Caco-2 (cell line): ENCODE data around the gene CPNE2. TPM values are rescaled to one million over a fixed set of nuclear protein-coding genes. Genes with fewer than 3 reads are reported as not detected.

Experiments
- BruUV-seq: library from RNA; stranded (reverse); fragments of 400-500 nt; replicated peaks from 2 replicates; lab custom pipeline; 2021; lab: Mats Ljungman, UMichigan
- CTCF ChIA-PET: fragments of 300-600 bp; sonication (Branson Sonifier 250); formaldehyde crosslinking; loops from one replicate; lab custom pipeline; 2022; ENCODE audit warnings: antibody characterized with exemption; lab: Charles Lee
- POLR2A ChIA-PET: fragments of 300-600 bp; sonication (Branson Sonifier 250); formaldehyde crosslinking; loops from one replicate; lab custom pipeline; 2022; ENCODE audit warnings: antibody characterized with exemption; lab: Charles Lee
- DNase-seq, 2 experiments: peaks; one replicate each; pipeline versions ENCODE4 v3.0.0 to v3.0.0-alpha.2; 2020 to 2022
- H3K27me3 ChIP-seq: replicated peaks from 2 replicates; pipeline ENCODE4 v1.6.0; 2011; ENCODE audit warnings: low read length; ENCODE audit not compliant: control insufficient read depth, insufficient read depth
- H3K36me3 ChIP-seq: 2 replicates; pipeline ENCODE4 v1.5.1; 2011; ENCODE audit warnings: low read length; ENCODE audit not compliant: control insufficient read depth, insufficient read depth
- H3K4me1 ChIP-seq: fragments of 250-450 bp; sonication (Bioruptor Pico); 2 replicates; pipeline ENCODE4 v1.5.1; 2020; ENCODE audit warnings: mild to moderate bottlenecking
- H3K4me3 ChIP-seq: 2 replicates; pipeline ENCODE4 v1.5.1; 2011; ENCODE audit warnings: low read depth, mild to moderate bottlenecking, control low read depth, low read length
- H3K9me3 ChIP-seq: fragments of 250-450 bp; sonication (Bioruptor Pico); 2 replicates; pipeline ENCODE4 v1.5.1; 2020; ENCODE audit warnings: mild to moderate bottlenecking, moderate library complexity
- H3K27ac Mint-ChIP-seq: one replicate; pipeline ENCODE4 v1.8.0; 2022; ENCODE audit warnings: mixed read lengths; ENCODE audit not compliant: unreplicated experiment
- H3K27me3 Mint-ChIP-seq: one replicate; pipeline ENCODE4 v1.8.0; 2022; ENCODE audit warnings: mixed read lengths; ENCODE audit not compliant: insufficient read depth, unreplicated experiment
- H3K36me3 Mint-ChIP-seq: one replicate; pipeline ENCODE4 v1.8.0; 2022; ENCODE audit warnings: mild to moderate bottlenecking, mixed read lengths; ENCODE audit not compliant: insufficient read depth, unreplicated experiment
- H3K4me1 Mint-ChIP-seq: one replicate; pipeline ENCODE4 v1.8.0; 2022; ENCODE audit warnings: low read depth, mixed read lengths; ENCODE audit not compliant: unreplicated experiment
- H3K4me3 Mint-ChIP-seq: one replicate; pipeline ENCODE4 v1.8.0; 2022; ENCODE audit warnings: mild to moderate bottlenecking, moderate library complexity, mixed read lengths; ENCODE audit not compliant: unreplicated experiment
- H3K9me3 Mint-ChIP-seq: one replicate; pipeline ENCODE4 v1.8.0; 2022; ENCODE audit warnings: mixed read lengths; ENCODE audit not compliant: unreplicated experiment
- intact Hi-C: fragments of 100-400 bp; cut with micrococcal nuclease; formaldehyde crosslinking; loops from one replicate; pipeline ENCODE4 v1.10.0; 2022; ENCODE audit not compliant: unreplicated experiment
- total RNA-seq: library from RNA; stranded (reverse); gene quantifications from 2 replicates; pipeline ENCODE4 v1.2.3, GENCODE V29; 2022
- TF ChIP-seq, protein P1 (sequence below), 2 experiments: fragments of 200-600 bp in 1 of 2; IDR thresholded peaks; 1 replicate in 1 of 2; 2 replicates in 1 of 2; pipeline versions ENCODE4 v1.5.1 to v1.8.0; 2011 to 2022; ENCODE audit warnings: antibody characterized with exemption in 1 of 2, control low read depth in 1 of 2, inconsistent platforms in 1 of 2, low read depth in 1 of 2, low read length in 1 of 2, mild to moderate bottlenecking in 1 of 2, moderate library complexity in 1 of 2; ENCODE audit not compliant: insufficient read depth in 1 of 2, severe bottlenecking in 1 of 2, unreplicated experiment in 1 of 2

CPNE2 gene
- total RNA-seq, 1 experiment from 2014 or later, result 46.3 TPM

- peaks cover 17% of the 10 kb centered on the region for H3K36me3 Mint-ChIP-seq
- H3K4me3 Mint-ChIP-seq, result no peak overlapping the region
- H3K4me1 Mint-ChIP-seq, result peaks cover 25% of the 10 kb centered on the region
- POLR2A ChIA-PET, result no interaction called here
- no peaks in the 10 kb centered on the region for H3K27me3 Mint-ChIP-seq
- no peak overlapping the region for H3K27ac Mint-ChIP-seq
- no peaks in the 10 kb centered on the region for H3K27me3 ChIP-seq
- DNase-seq, result no peak
- H3K4me1 ChIP-seq, result peaks cover 16% of the 10 kb centered on the region
- no peaks in the 10 kb centered on the region for H3K36me3 ChIP-seq
- intact Hi-C loops, result no loop called here
- no TSS peak for BruUV-seq
- CTCF ChIA-PET, result interaction anchor here (1.6 kb wide), 1 partner anchor 13 kb away, joined by 6 read pairs; the partner anchor contains the start of gene CPNE2
- H3K9me3 Mint-ChIP-seq, result no peaks in the 10 kb centered on the region
- no peak overlapping the region for H3K4me3 ChIP-seq
- TF ChIP-seq, protein P1, sequence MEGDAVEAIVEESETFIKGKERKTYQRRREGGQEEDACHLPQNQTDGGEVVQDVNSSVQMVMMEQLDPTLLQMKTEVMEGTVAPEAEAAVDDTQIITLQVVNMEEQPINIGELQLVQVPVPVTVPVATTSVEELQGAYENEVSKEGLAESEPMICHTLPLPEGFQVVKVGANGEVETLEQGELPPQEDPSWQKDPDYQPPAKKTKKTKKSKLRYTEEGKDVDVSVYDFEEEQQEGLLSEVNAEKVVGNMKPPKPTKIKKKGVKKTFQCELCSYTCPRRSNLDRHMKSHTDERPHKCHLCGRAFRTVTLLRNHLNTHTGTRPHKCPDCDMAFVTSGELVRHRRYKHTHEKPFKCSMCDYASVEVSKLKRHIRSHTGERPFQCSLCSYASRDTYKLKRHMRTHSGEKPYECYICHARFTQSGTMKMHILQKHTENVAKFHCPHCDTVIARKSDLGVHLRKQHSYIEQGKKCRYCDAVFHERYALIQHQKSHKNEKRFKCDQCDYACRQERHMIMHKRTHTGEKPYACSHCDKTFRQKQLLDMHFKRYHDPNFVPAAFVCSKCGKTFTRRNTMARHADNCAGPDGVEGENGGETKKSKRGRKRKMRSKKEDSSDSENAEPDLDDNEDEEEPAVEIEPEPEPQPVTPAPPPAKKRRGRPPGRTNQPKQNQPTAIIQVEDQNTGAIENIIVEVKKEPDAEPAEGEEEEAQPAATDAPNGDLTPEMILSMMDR (IDR thresholded peaks at IDR 0.05; ENCODE audit: insufficient read depth in 1 of 2, low read depth in 1 of 2, low read length in 1 of 2, severe bottlenecking in 1 of 2, unreplicated experiment in 1 of 2), result no peak
- no peaks in the 10 kb centered on the region for H3K9me3 ChIP-seq
These were observed 12.8 kb downstream of the CPNE2 start for GRCh38 chr16:57105184-57105583.

GRCh38 chr16:57106767-57107166 is 14.4 kb downstream of the CPNE2 start:
- H3K9me3 Mint-ChIP-seq, result no peaks in the 10 kb centered on the region
- H3K27me3 Mint-ChIP-seq, result no peaks in the 10 kb centered on the region
- TF ChIP-seq, protein P1 (IDR thresholded peaks at IDR 0.05; ENCODE audit: insufficient read depth in 1 of 2, low read depth in 1 of 2, low read length in 1 of 2, severe bottlenecking in 1 of 2, unreplicated experiment in 1 of 2), result no peak
- H3K36me3 Mint-ChIP-seq, result peaks cover 16% of the 10 kb centered on the region
- POLR2A ChIA-PET, result no interaction called here
- H3K4me1 Mint-ChIP-seq, result peaks cover 26% of the 10 kb centered on the region
- Histone ChIP-seq H3K36me3 (no peaks in the 10 kb centered on the region), H3K27me3 (no peaks in the 10 kb centered on the region), H3K4me1 (peaks cover 16% of the 10 kb centered on the region), H3K4me3 (no peak overlapping the region), H3K9me3 (no peaks in the 10 kb centered on the region)
- H3K4me3 Mint-ChIP-seq, result no peak overlapping the region
- BruUV-seq, result no TSS peak
- CTCF ChIA-PET, result interaction anchor here (1.1 kb wide), 1 partner anchor 14 kb away, joined by 4 read pairs; the partner anchor contains the start of gene CPNE2
- intact Hi-C loops, result no loop called here
- H3K27ac Mint-ChIP-seq, result no peak overlapping the region
- DNase-seq, result no peak

- peaks cover 26% of the 10 kb centered on the region for H3K4me1 Mint-ChIP-seq
- H3K27ac Mint-ChIP-seq, result no peak overlapping the region
- peaks cover 16% of the 10 kb centered on the region for H3K36me3 Mint-ChIP-seq
- H3K27me3 Mint-ChIP-seq, result no peaks in the 10 kb centered on the region
- TF ChIP-seq, protein P1 (IDR thresholded peaks at IDR 0.05; ENCODE audit: insufficient read depth in 1 of 2, low read depth in 1 of 2, low read length in 1 of 2, severe bottlenecking in 1 of 2, unreplicated experiment in 1 of 2), result no peak
- Histone ChIP-seq H3K27me3 (no peaks in the 10 kb centered on the region), H3K4me3 (no peak overlapping the region), H3K4me1 (peaks cover 16% of the 10 kb centered on the region), H3K36me3 (no peaks in the 10 kb centered on the region), H3K9me3 (no peaks in the 10 kb centered on the region)
- no peak overlapping the region for H3K4me3 Mint-ChIP-seq
- CTCF ChIA-PET, result interaction anchor here (0.7 to 1.1 kb wide), 2 partner anchors 15 to 87 kb away, joined by 4 read pairs; partner anchors contain the start of gene CPNE2
- DNase-seq, result no peak
- H3K9me3 Mint-ChIP-seq, result no peaks in the 10 kb centered on the region
- POLR2A ChIA-PET, result no interaction called here
- intact Hi-C loops, result no loop called here
- BruUV-seq, result no TSS peak
These were observed 15.0 kb downstream of the CPNE2 start for GRCh38 chr16:57107321-57107922.
